Heart left ventricle (tissue), 13 donors: Measurements from ENCODE around the gene DNAJB2.

Experiments used
- POLR2A ChIP-seq, 2 donors: fragments of 450-650 bp; IDR thresholded peaks; one replicate each; pipeline ENCODE4 v1.6.1; 2017; ENCODE audit warnings: antibody characterized with exemption in 2 of 2, mild to moderate bottlenecking in 2 of 2, moderate library complexity in 2 of 2
- TF ChIP-seq, protein P1 (sequence below), 12 donors: fragments of 200-600 bp; sonication (generic) in 4 of 12; IDR thresholded peaks; one replicate each; pipeline versions ENCODE4 v1.5.0 to v1.8.0; 2018 to 2022; ENCODE audit warnings: antibody characterized with exemption in 12 of 12, mild to moderate bottlenecking in 5 of 12
- donor health status: ischemic (EF 13 %, LVEDD 7.1; RV severe dilation, severe dysfunction).
- donor health status: DM: no; HTN: yes; CAD: no.
- donor health status: DM: no; HTN: no; CAD: no.
- donor health status: ischemic (EF 25% LVEDD 6.9; RV normal size, moderate dysfunction).
- donor health status: ischemic (EF 25% LVEDD 5.7; RV mildly dilated, moderate dysfunction).
- donor health status: ischemic (EF 35%, LVEDD 5.7; RV mildly dilated, moderate dysfunction).
- donor health status: nonischemic (EF 11% LVEDD 7.7; RV severe dilation, severe dysfunction).
- donor health status: DM: yes; HTN: yes; CAD: no.
- donor health status: PGD.
- donor health status: ischemic (EF 29% LVEDD 5.4; RV normal size, mild dysfunction).
- donor health status: nonischemic (EF 23%, LVEDD 6.1; RV moderate dilation, normal function).

- TF ChIP-seq, protein P1, sequence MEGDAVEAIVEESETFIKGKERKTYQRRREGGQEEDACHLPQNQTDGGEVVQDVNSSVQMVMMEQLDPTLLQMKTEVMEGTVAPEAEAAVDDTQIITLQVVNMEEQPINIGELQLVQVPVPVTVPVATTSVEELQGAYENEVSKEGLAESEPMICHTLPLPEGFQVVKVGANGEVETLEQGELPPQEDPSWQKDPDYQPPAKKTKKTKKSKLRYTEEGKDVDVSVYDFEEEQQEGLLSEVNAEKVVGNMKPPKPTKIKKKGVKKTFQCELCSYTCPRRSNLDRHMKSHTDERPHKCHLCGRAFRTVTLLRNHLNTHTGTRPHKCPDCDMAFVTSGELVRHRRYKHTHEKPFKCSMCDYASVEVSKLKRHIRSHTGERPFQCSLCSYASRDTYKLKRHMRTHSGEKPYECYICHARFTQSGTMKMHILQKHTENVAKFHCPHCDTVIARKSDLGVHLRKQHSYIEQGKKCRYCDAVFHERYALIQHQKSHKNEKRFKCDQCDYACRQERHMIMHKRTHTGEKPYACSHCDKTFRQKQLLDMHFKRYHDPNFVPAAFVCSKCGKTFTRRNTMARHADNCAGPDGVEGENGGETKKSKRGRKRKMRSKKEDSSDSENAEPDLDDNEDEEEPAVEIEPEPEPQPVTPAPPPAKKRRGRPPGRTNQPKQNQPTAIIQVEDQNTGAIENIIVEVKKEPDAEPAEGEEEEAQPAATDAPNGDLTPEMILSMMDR (IDR thresholded peaks at IDR 0.05): no peak
- TF ChIP-seq POLR2A (IDR thresholded peaks at IDR 0.05): no peak
These were observed 29.3 kb downstream of the DNAJB2 start for GRCh38 chr2:219308142-219309101.
